GM23248 (cell line): ENCODE measurements around the gene DENND6B.

ENCODE experiments used
- EZH2 ChIP-seq: fragments of 200-600 bp; sonication (generic); IDR thresholded peaks from 2 replicates; pipeline ENCODE4 v1.6.1; 2018; ENCODE audit warnings: antibody characterized with exemption, mild to moderate bottlenecking; ENCODE audit not compliant: insufficient read depth, poor library complexity, severe bottlenecking
- EZH2phosphoT487 ChIP-seq: fragments of 200-600 bp; sonication (generic); IDR thresholded peaks from 2 replicates; pipeline ENCODE4 v1.6.1; 2018; ENCODE audit warnings: antibody characterized with exemption, moderate library complexity, mild to moderate bottlenecking, low read depth; ENCODE audit not compliant: insufficient read depth

GRCh38 chr22:50269573-50269969 lies 57.2 kb downstream of the DENND6B start:
- TF ChIP-seq EZH2, result no peak
- no peak for TF ChIP-seq EZH2phosphoT487
